ENCODE measurements around the gene NCAM2. TPM values are rescaled to one million over a fixed set of nuclear protein-coding genes. Genes with fewer than 3 reads are reported as not detected.

NCAM2 gene
- total RNA-seq, 1 experiment from 2014 or later = not detected

DNA sequence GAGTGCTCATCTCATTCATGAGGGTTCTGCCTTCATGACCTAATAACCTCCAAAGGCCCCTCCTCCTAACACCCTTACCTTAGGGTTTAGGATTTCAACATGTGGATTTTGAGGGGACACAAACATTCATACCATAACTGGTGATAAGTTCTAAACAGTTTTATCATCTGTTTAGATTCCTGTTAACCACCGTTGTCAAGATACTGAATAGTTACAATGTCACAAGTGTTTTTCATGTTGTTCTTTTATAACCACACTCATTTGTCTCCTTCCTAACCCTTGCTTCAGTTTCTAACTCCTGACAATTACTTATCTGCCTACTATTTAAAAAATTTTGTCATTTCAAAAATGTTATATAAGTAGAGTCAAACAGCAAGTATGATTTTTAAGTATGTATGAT is 86.0 kb downstream of the NCAM2 start:
- H3K4me1 ChIP-seq (ENCODE audit: control insufficient read depth in 1 of 2, insufficient read depth in 2 of 2, low read length in 2 of 2) = no peaks in the 10 kb centered on the region
- H4K20me1 ChIP-seq (ENCODE audit: insufficient read depth) = no peaks in the 10 kb centered on the region
- no peaks in the 10 kb centered on the region for H3K79me2 ChIP-seq (ENCODE audit: insufficient read depth, low read length)
- ChIA-PET CTCF (no interaction called here), RAD21 (ENCODE audit: low non-redundant PET in 1 of 2, low total read pairs in 2 of 2, uncharacterized antibody in 2 of 2, unreplicated experiment in 2 of 2) (no interaction called here), POLR2A (no interaction called here)
- no peaks in the 10 kb centered on the region for H3K36me3 ChIP-seq (ENCODE audit: control insufficient read depth in 1 of 2, insufficient read depth in 2 of 2, low read length in 2 of 2)
- no peak for TF ChIP-seq REST (IDR thresholded peaks at IDR 0.05; ENCODE audit: low read depth)
- TF ChIP-seq ELF1 (IDR thresholded peaks at IDR 0.05; ENCODE audit: borderline replicate concordance, low read depth) = no peak
- TF ChIP-seq POLR2A (IDR thresholded peaks at IDR 0.05; ENCODE audit: borderline replicate concordance, extremely low read depth, insufficient read depth, insufficient read length) = no peak
- no peak for TF ChIP-seq SP1 (IDR thresholded peaks at IDR 0.05; ENCODE audit: low read depth)
- no peak for TF ChIP-seq SIN3A (IDR thresholded peaks at IDR 0.05; ENCODE audit: low read depth)
- TF ChIP-seq CTCF (IDR thresholded peaks at IDR 0.05 in 2 of 3, conservative IDR thresholded peaks at IDR 0.05 in 1 of 3; ENCODE audit: borderline replicate concordance in 1 of 3, insufficient read depth in 1 of 3, low read depth in 2 of 3, low read length in 2 of 3) = no peak
- no peak for DNase-seq (ENCODE audit: low read depth, low spot score)
- no peak overlapping the region for H3K27ac ChIP-seq (ENCODE audit: low read depth, low read length)
- H3K9me3 ChIP-seq (ENCODE audit: control insufficient read depth in 1 of 2, insufficient read depth in 1 of 2, low read depth in 1 of 2, low read length in 2 of 2) = peaks cover 15 to 35% of the 10 kb centered on the region in 2 experiments; a peak in 2 of 4 replicates
- H3K4me2 ChIP-seq (ENCODE audit: low read length) = no peak overlapping the region
- no peaks in the 10 kb centered on the region for H3K27me3 ChIP-seq (ENCODE audit: insufficient read depth, low read length)
- ATAC-seq = no peak
- H3K9me2 ChIP-seq (ENCODE audit: insufficient read depth) = no peaks in the 10 kb centered on the region
- intact Hi-C loops (cut with micrococcal nuclease) = no loop called here
- no peak overlapping the region for H3K4me3 ChIP-seq (replicated peaks in 1 of 2; ENCODE audit: low read depth in 1 of 2, low read length in 2 of 2)
- H2AFZ ChIP-seq (ENCODE audit: low read depth, low read length, poor library complexity, severe bottlenecking) = no peak overlapping the region
- no peak overlapping the region for H3K9ac ChIP-seq (ENCODE audit: low read length)
- no TSS peak for BruUV-seq (replicated peaks)

Data from HCT116 (cell line).